OCI-LY1 (cell line): ENCODE data around the gene NEDD4L.

Experiments
- H2AFZ ChIP-seq: fragments of 200-600 bp; sonication (generic), shearing (Covaris generic); 2 replicates; pipeline ENCODE4 v1.6.0; 2014; ENCODE audit warnings: antibody characterized with exemption, mild to moderate bottlenecking, low read length
- H3F3A ChIP-seq: fragments of 200-600 bp; sonication (generic), shearing (Covaris generic); 2 replicates; pipeline ENCODE4 v1.6.0; 2014; ENCODE audit warnings: mild to moderate bottlenecking, antibody characterized with exemption, low read length, moderate library complexity; ENCODE audit not compliant: insufficient read depth
- H3K27ac ChIP-seq: fragments of 200-600 bp; sonication (generic); 2 replicates; pipeline ENCODE4 v1.5.1; 2014; ENCODE audit warnings: low read length, mixed run types, mild to moderate bottlenecking, low read depth; ENCODE audit not compliant: poor library complexity, severe bottlenecking
- H3K27me3 ChIP-seq: fragments of 200-600 bp; sonication (generic); 2 replicates; pipeline ENCODE4 v1.6.0; 2014; ENCODE audit warnings: antibody characterized with exemption, mild to moderate bottlenecking, low read length, moderate library complexity; ENCODE audit not compliant: insufficient read depth
- H3K36me3 ChIP-seq: fragments of 200-600 bp; sonication (generic); 2 replicates; pipeline ENCODE4 v1.6.1; 2014; ENCODE audit warnings: mild to moderate bottlenecking, antibody characterized with exemption, low read length, moderate library complexity, mixed read lengths; ENCODE audit not compliant: insufficient read depth
- H3K4me1 ChIP-seq: fragments of 200-600 bp; sonication (generic); 2 replicates; pipeline ENCODE4 v1.5.1; 2014; ENCODE audit warnings: mild to moderate bottlenecking, low read length, moderate library complexity; ENCODE audit not compliant: insufficient read depth, severe bottlenecking
- H3K4me2 ChIP-seq: fragments of 200-600 bp; sonication (generic), shearing (Covaris generic); 2 replicates; pipeline ENCODE4 v1.6.1; 2014; ENCODE audit warnings: low read length
- H3K4me3 ChIP-seq: fragments of 200-600 bp; sonication (generic); 2 replicates; pipeline ENCODE4 v1.5.1; 2014; ENCODE audit warnings: low read length, low read depth, mild to moderate bottlenecking, mixed read lengths; ENCODE audit not compliant: poor library complexity, severe bottlenecking
- H3K79me2 ChIP-seq: fragments of 200-600 bp; shearing (Covaris generic); 2 replicates; pipeline ENCODE4 v1.6.1; 2016; ENCODE audit warnings: mixed run types, low read length, mixed read lengths; ENCODE audit not compliant: insufficient read depth
- H3K9ac ChIP-seq: fragments of 200-600 bp; sonication (generic), shearing (Covaris generic); 2 replicates; pipeline ENCODE4 v1.6.1; 2014; ENCODE audit warnings: mild to moderate bottlenecking, low read length, mixed read lengths
- H3K9me2 ChIP-seq: fragments of 200-600 bp; sonication (generic), shearing (Covaris generic); 2 replicates; pipeline ENCODE4 v1.6.1; 2014; ENCODE audit warnings: low read depth, mild to moderate bottlenecking, low read length, mixed read lengths
- H3K9me3 ChIP-seq: fragments of 200-600 bp; shearing (Covaris generic); 2 replicates; pipeline ENCODE4 v1.6.1; 2014; ENCODE audit warnings: low read length, mixed read lengths
- H4K20me1 ChIP-seq: fragments of 200-600 bp; sonication (generic), shearing (Covaris generic); 2 replicates; pipeline ENCODE4 v1.6.0; 2016; ENCODE audit warnings: mild to moderate bottlenecking, low read length; ENCODE audit not compliant: insufficient read depth
- EZH2 ChIP-seq: fragments of 200-600 bp; sonication (generic), shearing (Covaris generic); IDR thresholded peaks from 2 replicates; pipeline ENCODE4 v1.8.0; 2017; ENCODE audit warnings: borderline replicate concordance, mixed run types, mild to moderate bottlenecking, antibody characterized with exemption, low read length, moderate library complexity, mixed read lengths
- TF ChIP-seq, protein P1 (sequence below): fragments of 200-600 bp; sonication (generic), shearing (Covaris generic); IDR thresholded peaks from 2 replicates; pipeline ENCODE4 v1.5.1; 2017; ENCODE audit warnings: mild to moderate bottlenecking, antibody characterized with exemption, low read length, moderate library complexity, mixed read lengths

The NEDD4L gene

DNA sequence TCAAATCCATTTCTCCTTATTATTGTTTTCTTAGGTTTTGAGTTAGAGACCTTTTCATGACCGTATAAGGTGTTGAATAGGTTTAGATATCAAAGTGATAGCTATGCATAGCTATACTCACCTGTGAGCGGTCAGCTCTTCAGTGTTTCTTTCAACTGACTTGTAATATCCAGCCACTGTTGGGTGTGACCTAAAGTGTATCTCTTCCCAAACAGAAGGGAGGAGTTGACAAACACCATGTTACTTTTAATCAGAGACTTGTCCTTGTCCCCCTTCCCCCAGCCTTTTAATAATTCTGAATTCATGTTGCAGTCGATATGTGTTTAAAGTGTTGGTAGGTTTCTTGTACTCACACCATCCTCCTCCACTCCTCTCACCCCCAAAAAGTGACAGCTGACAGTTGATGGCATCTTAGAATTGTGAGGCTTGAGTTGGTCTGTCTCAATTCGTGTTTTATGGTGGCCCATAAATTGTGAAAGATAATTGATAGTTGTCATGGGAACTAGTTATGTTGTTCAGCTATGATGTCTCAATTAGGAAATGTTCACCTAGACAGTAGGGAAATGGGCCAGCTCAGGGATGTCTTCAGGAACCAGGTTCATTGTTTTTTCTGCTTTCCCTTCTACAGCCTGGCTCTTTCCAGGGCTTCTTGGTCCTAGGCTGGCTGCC lies 12.0 kb downstream of the NEDD4L start:
- H3K36me3 ChIP-seq, result no peaks in the 10 kb centered on the region
- H2AFZ ChIP-seq, result no peak overlapping the region
- no peaks in the 10 kb centered on the region for H3K9me2 ChIP-seq
- TF ChIP-seq, protein P1, sequence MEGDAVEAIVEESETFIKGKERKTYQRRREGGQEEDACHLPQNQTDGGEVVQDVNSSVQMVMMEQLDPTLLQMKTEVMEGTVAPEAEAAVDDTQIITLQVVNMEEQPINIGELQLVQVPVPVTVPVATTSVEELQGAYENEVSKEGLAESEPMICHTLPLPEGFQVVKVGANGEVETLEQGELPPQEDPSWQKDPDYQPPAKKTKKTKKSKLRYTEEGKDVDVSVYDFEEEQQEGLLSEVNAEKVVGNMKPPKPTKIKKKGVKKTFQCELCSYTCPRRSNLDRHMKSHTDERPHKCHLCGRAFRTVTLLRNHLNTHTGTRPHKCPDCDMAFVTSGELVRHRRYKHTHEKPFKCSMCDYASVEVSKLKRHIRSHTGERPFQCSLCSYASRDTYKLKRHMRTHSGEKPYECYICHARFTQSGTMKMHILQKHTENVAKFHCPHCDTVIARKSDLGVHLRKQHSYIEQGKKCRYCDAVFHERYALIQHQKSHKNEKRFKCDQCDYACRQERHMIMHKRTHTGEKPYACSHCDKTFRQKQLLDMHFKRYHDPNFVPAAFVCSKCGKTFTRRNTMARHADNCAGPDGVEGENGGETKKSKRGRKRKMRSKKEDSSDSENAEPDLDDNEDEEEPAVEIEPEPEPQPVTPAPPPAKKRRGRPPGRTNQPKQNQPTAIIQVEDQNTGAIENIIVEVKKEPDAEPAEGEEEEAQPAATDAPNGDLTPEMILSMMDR, result no peak
- no peak for TF ChIP-seq EZH2
- no peaks in the 10 kb centered on the region for H3K9me3 ChIP-seq
- no peaks in the 10 kb centered on the region for H3K79me2 ChIP-seq
- no peaks in the 10 kb centered on the region for H3K4me1 ChIP-seq
- no peaks in the 10 kb centered on the region for H4K20me1 ChIP-seq
- no peak overlapping the region for H3K4me3 ChIP-seq
- no peaks in the 10 kb centered on the region for H3F3A ChIP-seq
- H3K27ac ChIP-seq, result no peak overlapping the region
- H3K27me3 ChIP-seq, result peaks cover 8% of the 10 kb centered on the region; the same call in 1 of the 2 replicates
- no peak overlapping the region for H3K9ac ChIP-seq
- no peak overlapping the region for H3K4me2 ChIP-seq

DNA sequence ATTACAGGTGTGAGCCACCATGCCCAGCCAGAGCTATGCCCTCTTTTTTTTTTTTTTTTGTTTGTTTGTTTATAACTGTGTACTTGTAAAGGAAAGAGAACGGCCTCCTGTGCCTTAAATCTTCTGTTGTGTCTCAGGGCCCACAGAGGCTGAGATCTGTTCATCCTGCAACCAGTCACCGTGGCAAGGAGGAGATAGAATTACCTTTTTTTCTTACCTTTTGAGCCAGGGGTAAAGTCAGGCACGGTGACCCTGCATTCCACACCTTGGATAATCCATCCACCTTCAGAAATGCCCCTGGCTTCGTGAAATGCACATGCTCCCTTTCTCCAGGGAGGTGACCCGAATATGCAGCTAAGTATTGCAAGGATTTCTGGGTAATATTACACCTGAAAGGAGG lies 12.8 kb downstream of the NEDD4L start:
- Histone ChIP-seq H3K27me3 (peaks cover 8% of the 10 kb centered on the region; the same call in 1 of the 2 replicates), H2AFZ (no peak overlapping the region), H3K4me1 (no peaks in the 10 kb centered on the region), H3K4me3 (no peak overlapping the region), H4K20me1 (no peaks in the 10 kb centered on the region), H3K79me2 (no peaks in the 10 kb centered on the region), H3F3A (no peaks in the 10 kb centered on the region), H3K9ac (no peak overlapping the region), H3K27ac (no peak overlapping the region), H3K9me3 (no peaks in the 10 kb centered on the region), H3K9me2 (no peaks in the 10 kb centered on the region), H3K36me3 (no peaks in the 10 kb centered on the region), H3K4me2 (no peak overlapping the region)
- no peak for TF ChIP-seq EZH2
- TF ChIP-seq, protein P1, result no peak

DNA sequence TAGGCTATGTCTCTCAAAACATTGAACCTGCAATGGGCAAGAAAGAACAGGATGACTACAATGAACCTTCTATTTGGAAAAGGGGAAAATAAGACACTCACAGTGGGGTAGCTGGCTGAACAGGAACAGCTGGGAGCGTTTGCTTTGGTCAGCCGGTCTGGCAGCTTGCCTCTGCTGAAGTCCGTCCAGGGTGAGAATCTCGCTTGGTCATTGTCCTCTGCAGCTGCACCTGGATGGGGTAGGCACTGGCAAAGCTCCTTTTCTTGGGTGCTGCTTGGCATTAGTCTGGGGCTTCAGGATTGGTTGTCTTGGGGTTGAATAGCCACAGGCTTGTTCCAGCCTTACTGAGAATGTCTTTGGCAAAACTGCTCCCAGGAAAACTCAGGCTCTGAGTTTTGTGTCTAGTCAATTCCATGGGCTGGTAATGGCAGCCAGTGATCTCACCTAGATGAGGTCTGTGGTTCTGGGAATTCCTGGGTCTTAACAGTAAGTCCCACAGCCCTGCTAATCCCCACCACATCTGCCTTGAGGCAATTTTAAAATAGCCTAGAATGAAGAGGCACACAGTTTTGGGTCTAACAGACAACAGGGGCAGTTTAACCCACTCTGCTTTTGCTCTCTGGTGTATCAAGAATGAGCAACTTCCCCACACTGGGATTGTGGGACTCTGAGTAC lies 13.4 kb downstream of the NEDD4L start:
- no peaks in the 10 kb centered on the region for H3K9me3 ChIP-seq
- no peaks in the 10 kb centered on the region for H4K20me1 ChIP-seq
- peaks cover 8% of the 10 kb centered on the region; the same call in 1 of the 2 replicates for H3K27me3 ChIP-seq
- TF ChIP-seq EZH2, result no peak
- TF ChIP-seq, protein P1, result no peak
- H3K4me1 ChIP-seq, result no peaks in the 10 kb centered on the region
- H3F3A ChIP-seq, result no peaks in the 10 kb centered on the region
- no peak overlapping the region for H3K9ac ChIP-seq
- no peak overlapping the region for H3K4me2 ChIP-seq
- no peaks in the 10 kb centered on the region for H3K9me2 ChIP-seq
- no peak overlapping the region for H2AFZ ChIP-seq
- H3K27ac ChIP-seq, result no peak overlapping the region
- H3K79me2 ChIP-seq, result no peaks in the 10 kb centered on the region
- H3K36me3 ChIP-seq, result no peaks in the 10 kb centered on the region
- H3K4me3 ChIP-seq, result no peak overlapping the region
